K562 (cell line): ENCODE results near the gene CHRNA3.

Experiments used
- DACH1 ChIP-seq: fragments of 450-650 bp; IDR thresholded peaks from 2 replicates; pipeline ENCODE4 v1.6.1; 2018; ENCODE audit not compliant: partially characterized antibody
- ELF1 ChIP-seq: fragments of 200-800 bp; sonication (Bioruptor generic); IDR thresholded peaks from 2 replicates; pipeline ENCODE4 v1.6.1; 2016; ENCODE audit warnings: missing genetic modification characterization, missing compliant biosample characterization
- MLX ChIP-seq, 2 experiments: fragments of 450-650 bp in 1 of 2; sonication (generic) in 1 of 2; formaldehyde crosslinking; conservative IDR thresholded peaks; 2 replicates each; pipeline versions ENCODE4 v1.4.0 to v1.8.1; 2020 to 2022; ENCODE audit warnings: mild to moderate bottlenecking in 1 of 2, missing genetic modification reagents in 1 of 2
- NCOA1 ChIP-seq: fragments of 450-650 bp; IDR thresholded peaks from 2 replicates; pipeline ENCODE4 v1.6.1; 2016; ENCODE audit warnings: low read depth
- NR1H2 ChIP-seq: sonication (generic); formaldehyde crosslinking; IDR thresholded peaks from 2 replicates; pipeline ENCODE4 v1.4.0; 2020; ENCODE audit warnings: mild to moderate bottlenecking, missing genetic modification reagents
- RAD51 ChIP-seq: fragments of 450-650 bp; IDR thresholded peaks from 2 replicates; pipeline ENCODE4 v1.7.1; 2016; ENCODE audit warnings: low read depth, mild to moderate bottlenecking, borderline replicate concordance
- SRSF1 ChIP-seq: fragments of 200-400 bp; formaldehyde crosslinking; IDR thresholded peaks from 2 replicates; pipeline ENCODE4 v1.6.1; 2017; ENCODE audit warnings: mild to moderate bottlenecking, low read depth, low read length, moderate library complexity
- SRSF9 ChIP-seq: fragments of 200-400 bp; formaldehyde crosslinking; IDR thresholded peaks from 2 replicates; pipeline ENCODE4 v1.6.1; 2017; ENCODE audit warnings: low read depth, low read length, borderline replicate concordance
- YY1 ChIP-seq, 3 experiments: IDR thresholded peaks; 2 replicates each; pipeline ENCODE4 v1.6.1; 2011; ENCODE audit warnings: low read length in 2 of 3, mild to moderate bottlenecking in 2 of 3, moderate library complexity in 2 of 3, borderline replicate concordance in 1 of 3, control low read depth in 1 of 3, low read depth in 1 of 3; ENCODE audit not compliant: insufficient read depth in 3 of 3, insufficient replicate concordance in 2 of 3, control insufficient read depth in 1 of 3, insufficient read length in 1 of 3; ENCODE audit errors: extremely low read depth in 1 of 3
- ZBTB17 ChIP-seq: fragments of 450-650 bp; formaldehyde crosslinking; IDR thresholded peaks from 2 replicates; pipeline ENCODE4 v1.4.0; 2020; ENCODE audit warnings: mild to moderate bottlenecking
- ZBTB26 ChIP-seq: fragments of 450-650 bp; formaldehyde crosslinking; IDR thresholded peaks from 2 replicates; pipeline ENCODE4 v1.4.0; 2022; ENCODE audit warnings: missing genetic modification characterization
- TF ChIP-seq, protein P1 (sequence below): sonication (generic); formaldehyde crosslinking; IDR thresholded peaks from 2 replicates; pipeline ENCODE4 v1.8.1; 2023; ENCODE audit warnings: mild to moderate bottlenecking, missing genetic modification reagents

DNA sequence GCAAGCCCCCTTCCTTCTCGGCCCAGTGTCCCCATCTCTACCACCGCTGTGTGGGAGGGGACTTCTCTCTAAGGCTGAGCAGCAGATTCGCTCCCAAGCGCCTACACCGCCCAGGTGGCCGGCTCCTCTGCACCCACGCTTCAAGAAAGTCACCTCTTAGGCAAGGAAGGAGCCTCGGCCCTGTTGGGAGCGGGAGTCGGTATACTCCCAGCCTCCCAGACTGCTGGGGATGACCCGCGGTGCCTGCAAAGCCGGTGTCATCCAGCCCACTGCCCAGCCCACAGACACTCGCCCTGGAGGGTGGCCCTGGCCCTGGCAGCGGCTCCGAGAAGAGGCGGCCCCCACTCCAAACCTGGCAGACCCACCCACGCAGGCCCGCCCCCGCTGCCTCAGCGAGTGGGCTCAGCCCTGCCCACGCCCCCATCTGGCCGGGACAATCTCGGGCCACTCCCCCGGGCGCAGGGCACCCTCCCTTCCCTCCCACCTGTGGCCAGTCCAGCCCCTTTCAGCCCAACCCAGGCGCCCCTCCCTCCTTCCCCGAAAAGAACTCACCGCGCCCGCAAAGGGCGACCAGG lies 19.8 kb upstream of the CHRNA3 start:
- TF ChIP-seq, protein P1, sequence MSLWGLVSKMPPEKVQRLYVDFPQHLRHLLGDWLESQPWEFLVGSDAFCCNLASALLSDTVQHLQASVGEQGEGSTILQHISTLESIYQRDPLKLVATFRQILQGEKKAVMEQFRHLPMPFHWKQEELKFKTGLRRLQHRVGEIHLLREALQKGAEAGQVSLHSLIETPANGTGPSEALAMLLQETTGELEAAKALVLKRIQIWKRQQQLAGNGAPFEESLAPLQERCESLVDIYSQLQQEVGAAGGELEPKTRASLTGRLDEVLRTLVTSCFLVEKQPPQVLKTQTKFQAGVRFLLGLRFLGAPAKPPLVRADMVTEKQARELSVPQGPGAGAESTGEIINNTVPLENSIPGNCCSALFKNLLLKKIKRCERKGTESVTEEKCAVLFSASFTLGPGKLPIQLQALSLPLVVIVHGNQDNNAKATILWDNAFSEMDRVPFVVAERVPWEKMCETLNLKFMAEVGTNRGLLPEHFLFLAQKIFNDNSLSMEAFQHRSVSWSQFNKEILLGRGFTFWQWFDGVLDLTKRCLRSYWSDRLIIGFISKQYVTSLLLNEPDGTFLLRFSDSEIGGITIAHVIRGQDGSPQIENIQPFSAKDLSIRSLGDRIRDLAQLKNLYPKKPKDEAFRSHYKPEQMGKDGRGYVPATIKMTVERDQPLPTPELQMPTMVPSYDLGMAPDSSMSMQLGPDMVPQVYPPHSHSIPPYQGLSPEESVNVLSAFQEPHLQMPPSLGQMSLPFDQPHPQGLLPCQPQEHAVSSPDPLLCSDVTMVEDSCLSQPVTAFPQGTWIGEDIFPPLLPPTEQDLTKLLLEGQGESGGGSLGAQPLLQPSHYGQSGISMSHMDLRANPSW (CRISPR knock-in tag), result no peak
- no peak for TF ChIP-seq SRSF9
- TF ChIP-seq ZBTB17 (CRISPR knock-in tag), result no peak
- TF ChIP-seq ELF1 (tag), result no peak
- no peak for TF ChIP-seq NR1H2 (CRISPR knock-in tag)
- no peak for TF ChIP-seq NCOA1
- TF ChIP-seq RAD51, result no peak
- TF ChIP-seq SRSF1, result no peak
- TF ChIP-seq ZBTB26 (CRISPR knock-in tag), result no peak
- TF ChIP-seq MLX (CRISPR knock-in tag; conservative IDR thresholded peaks at IDR 0.05), result no peak
- no peak for TF ChIP-seq YY1 (IDR thresholded peaks at IDR 0.05; ENCODE audit: borderline replicate concordance in 1 of 3, control insufficient read depth in 1 of 3, extremely low read depth in 1 of 3, insufficient read depth in 3 of 3, insufficient read length in 1 of 3, insufficient replicate concordance in 2 of 3, low read depth in 1 of 3, low read length in 2 of 3)
- no peak for TF ChIP-seq DACH1
